Measurements from ENCODE around the gene POU6F2.
"Not testable (repeated sequence)": the region's sequence is repeated elsewhere in the genome, so short reads cannot be mapped to it uniquely, and the experiment has no call there.

The POU6F2 gene

DNA sequence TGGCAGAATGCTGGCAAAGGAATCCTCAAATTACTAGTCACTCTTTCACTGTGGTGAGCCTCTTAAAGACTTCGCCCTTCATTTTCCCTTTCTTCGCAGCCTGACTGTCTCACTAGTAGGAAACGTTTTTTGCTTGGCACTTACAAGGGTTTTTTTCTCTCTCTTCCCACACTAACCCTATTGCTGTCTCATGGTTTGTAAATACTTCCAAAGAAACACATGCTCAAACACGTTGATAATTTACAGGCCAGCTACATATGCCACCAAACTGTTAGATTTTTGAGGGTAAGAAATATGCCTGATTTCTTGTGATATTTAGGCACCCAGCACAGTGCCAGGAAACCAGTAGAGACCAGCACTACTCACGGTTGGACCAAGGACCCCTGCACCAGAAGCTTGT lies 340.2 kb downstream of the POU6F2 start:
- DNase-seq = no peak

GRCh38 chr7:39321245-39321644 lies 343.5 kb downstream of the POU6F2 start:
- DNase-seq = no peak

DNA sequence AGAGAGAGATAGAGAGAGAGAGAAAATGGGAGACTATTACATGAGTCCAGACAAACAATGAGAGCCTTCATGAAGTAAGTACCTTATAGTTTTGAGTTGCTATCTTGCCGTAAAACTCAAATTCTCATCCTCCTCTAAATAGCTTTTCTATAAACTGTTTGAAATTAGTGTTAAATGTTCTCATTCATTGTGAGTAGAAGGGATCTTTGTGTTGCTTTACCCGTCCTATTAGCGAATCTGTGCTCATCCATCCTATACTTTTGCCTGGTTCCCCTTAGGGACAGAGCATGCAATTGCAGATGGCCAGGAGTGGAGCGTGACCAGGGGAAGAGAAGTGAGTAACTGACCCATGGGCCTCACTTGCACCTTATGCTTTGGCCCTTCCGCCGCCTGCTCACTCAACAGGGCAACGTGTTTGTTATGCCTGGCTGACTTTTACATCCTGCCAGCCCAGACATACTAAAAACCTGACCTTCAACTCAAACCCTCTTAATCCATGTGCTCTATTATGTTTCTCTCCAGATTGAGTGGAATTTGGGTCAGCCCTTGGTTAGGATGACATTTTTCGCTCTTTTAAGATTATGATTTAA lies 344.3 kb downstream of the POU6F2 start:
- no peak for DNase-seq

DNA sequence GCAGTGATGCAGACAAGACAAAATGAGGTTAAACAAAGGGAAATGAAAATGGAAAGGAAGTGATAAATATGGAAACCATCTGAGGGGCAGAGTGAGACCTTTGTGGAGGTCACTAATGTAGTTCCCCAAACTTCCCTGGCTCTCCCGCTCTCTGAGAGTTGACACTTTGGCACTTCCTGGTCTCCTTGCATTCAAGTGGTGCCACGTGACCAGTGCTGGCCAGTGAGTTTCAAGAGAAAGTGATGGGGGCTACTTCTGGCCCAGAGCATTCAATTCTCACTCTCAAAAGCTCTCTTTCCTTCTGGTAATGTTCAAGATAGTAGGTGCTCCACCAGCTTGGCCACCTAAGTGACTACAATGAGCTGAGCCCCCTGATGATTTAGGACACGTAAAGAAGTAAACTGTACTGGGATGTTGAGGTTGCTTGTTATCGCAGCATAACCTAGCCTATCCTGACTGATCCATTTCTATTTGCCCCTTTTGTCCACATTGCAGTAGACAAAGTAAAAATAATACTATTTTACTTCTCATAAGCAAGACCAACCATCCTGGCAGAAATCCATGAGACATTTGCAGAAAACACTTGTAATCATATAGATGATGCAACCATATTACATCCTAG lies 346.5 kb downstream of the POU6F2 start:
- no peak for DNase-seq

DNA sequence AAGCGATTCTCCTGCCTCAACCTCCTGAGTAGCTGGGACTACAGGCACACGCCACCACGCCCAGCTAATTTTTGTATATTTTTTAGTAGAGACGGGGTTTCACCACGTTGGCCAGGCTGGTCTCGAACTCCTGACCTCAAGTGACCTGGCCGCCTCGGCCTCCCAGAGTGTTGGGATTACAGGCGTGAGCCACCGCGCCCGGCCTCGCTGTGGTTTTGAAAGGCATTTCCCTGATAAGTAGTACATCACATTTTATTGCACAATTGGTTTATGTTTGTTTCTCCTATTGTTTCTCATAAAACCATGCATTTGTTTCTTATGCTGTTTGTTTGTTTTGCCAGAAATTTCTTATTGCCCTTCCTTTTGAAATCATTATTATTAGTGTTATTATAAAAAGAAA lies 353.9 kb downstream of the POU6F2 start:
- not testable (repeated sequence) for DNase-seq

DNA sequence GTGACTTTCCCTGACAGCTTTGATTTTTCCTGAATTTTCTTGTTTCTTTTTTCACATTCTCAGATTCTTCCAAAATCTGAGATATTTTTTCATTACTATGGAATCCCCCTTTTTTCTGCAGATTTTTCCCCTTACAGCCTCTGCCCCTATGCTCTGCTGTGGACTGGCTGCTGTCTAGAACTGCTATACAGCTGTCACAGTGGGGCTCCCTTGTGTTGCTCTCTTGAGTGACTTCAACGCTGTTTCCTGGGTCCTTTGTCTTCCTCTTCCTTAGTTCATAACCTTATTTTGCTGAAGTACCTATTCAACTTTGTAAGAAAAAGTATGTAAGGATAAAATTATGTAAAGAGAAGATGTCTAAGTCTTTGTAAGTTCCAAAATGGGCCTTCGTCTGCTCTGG lies 354.4 kb downstream of the POU6F2 start:
- no peak for DNase-seq

- DNase-seq = no peak
Observed at GRCh38 chr7:39333701-39334100, 356.0 kb downstream of the POU6F2 start.

DNA sequence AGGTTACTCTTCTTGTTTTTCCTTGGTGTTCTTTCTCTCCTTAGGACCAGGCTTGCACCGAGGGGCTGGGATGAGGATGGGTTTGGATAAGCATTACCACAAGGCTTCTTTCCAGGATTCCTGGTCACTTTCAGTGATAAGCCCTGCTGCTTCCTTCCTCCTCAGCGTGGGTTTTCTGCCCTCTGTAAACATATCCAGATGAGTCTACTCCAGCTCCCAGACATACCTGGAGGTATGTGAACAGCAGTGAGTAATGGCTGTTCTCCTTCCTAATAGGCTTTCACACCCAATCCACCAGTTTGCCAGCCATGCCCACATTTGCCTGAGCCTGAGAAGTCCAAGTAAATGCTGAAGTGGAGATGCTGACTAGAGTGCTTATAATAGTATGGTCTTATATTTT lies 358.7 kb downstream of the POU6F2 start:
- no peak for DNase-seq

- no peak for DNase-seq
Observed at GRCh38 chr7:39338716-39339115, 361.0 kb downstream of the POU6F2 start.

DNA sequence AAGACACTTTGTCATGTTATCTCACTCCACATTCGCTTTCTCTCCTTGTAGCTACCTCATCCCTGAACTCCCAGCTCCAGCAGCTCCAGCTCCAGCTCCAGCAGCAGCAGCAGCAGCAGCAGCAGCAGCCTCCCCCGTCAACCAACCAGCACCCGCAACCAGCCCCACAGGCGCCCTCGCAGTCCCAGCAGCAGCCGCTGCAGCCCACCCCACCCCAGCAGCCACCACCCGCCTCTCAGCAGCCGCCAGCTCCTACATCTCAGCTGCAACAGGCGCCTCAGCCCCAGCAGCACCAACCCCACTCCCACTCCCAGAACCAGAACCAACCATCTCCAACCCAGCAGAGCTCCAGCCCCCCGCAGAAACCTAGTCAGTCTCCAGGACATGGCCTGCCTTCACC lies 361.9 kb downstream of the POU6F2 start:
- no peak for DNase-seq

DNA sequence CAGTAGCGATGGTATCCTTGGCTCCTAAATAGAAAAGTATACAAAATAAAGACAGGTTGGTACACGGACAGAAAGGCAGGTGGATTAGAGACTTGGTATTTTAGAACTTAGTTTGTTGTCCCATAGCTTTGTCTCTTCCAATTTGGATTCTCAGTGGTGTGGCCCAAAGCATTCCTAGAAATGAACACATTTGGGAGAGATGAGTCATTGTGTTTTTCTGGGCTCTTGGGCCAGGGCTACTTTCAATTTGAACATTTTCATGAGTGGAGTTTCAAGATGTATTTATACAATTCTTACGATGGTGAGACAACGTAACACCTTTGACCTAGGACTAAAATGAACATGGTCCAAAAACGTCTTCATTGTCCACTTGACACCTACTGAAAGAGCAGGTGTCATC lies 363.4 kb downstream of the POU6F2 start:
- DNase-seq = no peak

DNA sequence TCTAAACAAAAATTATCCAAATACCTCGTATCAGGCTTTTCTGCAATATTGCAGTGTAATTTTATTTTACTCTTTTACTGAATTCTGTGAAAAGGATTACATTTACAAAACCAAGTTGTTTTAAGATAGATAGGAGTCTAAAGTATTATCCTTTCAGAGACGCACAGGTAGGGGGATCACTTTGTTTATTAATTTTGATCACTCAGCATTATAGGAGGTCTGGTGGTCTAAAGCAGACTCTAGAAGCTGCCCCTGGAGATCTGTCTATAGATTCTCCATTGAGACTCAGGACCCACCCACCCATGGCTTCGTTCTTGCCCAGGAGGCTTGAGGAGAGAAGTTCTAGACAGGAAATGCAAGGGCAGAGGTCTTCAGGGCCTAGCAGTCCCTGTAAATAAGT lies 365.1 kb downstream of the POU6F2 start:
- no peak for DNase-seq

DNA sequence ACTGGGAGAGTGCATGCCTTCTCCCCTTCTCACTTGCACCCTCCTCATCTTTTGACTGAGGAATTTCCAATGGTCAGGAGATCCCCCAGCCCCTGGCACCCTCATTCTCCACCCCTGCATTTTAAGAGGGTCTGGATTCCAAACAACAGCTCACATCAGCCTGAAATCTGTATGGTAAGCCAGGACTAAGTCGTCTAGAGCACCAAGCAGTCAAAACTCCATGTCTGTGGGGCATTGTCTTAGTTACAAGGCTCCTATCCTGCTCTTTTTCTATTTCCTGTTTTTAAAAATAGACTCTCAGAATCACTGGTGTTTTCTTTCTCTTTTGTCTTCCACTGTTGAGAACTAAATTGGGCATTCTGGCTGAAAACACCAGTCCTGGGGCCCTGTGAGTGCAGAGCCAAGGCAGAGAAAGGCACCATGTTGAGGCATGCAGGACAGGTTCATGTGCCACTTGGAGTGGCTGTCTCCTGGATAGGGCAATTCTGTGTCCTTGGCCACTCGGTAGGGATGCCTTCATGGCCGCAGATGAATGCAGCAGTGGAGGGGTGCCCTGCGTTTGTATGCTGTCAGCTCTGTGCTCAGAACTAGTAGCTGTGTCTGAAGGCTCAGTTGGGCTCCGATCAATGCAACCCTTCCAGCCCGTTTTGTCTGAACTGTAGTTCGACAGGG lies 371.9 kb downstream of the POU6F2 start:
- no peak for DNase-seq

- DNase-seq = no peak
Observed at GRCh38 chr7:39353615-39354376, 376.1 kb downstream of the POU6F2 start.

GRCh38 chr7:39355664-39356063 lies 378.0 kb downstream of the POU6F2 start:
- no peak for DNase-seq

GRCh38 chr7:39356172-39356925 lies 378.6 kb downstream of the POU6F2 start:
- DNase-seq = no peak

GRCh38 chr7:39357648-39358047 lies 379.9 kb downstream of the POU6F2 start:
- DNase-seq = no peak

DNA sequence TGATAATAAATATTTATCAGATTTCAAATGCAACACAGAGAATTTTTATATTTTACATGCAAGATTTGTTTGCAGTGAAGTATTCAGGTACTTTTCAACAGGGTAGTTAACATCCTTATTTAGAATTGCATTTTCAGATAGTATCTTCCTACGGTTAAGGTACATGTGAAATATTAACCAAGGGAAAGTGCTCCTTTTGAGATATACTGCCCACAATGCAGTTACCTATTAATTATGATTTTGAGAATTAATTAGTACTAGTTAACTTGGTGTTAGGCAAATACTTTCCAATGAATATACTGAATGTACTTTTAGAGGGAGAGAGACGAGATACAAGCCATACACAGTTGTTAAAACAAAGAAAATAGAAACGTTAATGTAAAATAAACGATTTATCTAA lies 382.3 kb downstream of the POU6F2 start:
- no peak for DNase-seq

DNA sequence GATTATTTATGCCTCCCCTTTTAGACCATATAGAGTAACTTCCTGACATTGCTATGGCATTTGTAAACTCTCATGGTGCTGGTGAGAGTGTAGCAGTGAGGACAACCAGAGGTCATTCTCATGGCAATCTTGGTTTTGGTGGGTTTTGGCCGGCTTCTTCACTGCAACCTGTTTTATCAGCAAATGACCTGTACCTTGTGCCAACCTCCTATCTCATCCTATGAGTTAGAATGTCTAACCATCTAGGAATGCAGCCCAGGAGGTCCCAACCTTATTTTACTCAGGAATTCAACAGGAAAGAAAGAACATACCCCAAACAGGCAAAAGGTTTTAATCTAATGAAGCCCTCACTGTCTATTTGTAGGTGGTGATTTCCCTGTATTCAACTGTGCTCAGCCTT lies 383.1 kb downstream of the POU6F2 start:
- DNase-seq = no peak

- DNase-seq = no peak
Observed at GRCh38 chr7:39365751-39366295, 388.1 kb downstream of the POU6F2 start.

- no peak for DNase-seq
Observed at GRCh38 chr7:39367451-39367850, 389.7 kb downstream of the POU6F2 start.

DNA sequence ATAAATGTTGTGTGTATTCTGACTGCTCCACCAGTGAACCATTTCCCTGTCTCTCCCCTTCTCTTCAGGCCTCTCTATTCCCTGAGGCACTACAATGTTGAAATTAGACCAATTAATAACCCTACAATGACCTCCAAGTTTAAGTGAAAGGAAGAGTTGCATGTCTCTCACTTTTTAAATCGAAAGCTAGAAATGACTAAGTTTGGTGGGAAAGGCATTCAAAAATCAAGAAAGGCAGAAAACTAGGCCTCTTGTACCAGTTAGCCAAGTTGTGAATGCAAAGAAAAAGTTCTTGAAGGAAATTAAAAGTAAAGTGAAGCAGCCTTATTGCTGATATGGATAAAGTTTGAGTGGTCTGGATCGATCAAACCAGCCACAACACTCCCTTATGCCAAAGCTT lies 390.2 kb downstream of the POU6F2 start:
- DNase-seq = no peak

- DNase-seq = no peak
Observed at GRCh38 chr7:39372383-39372782, 394.7 kb downstream of the POU6F2 start.

Measured in activated CD4-positive, alpha-beta T cell treated with anti-CD3 and anti-CD28 coated beads for 4 hours (primary cell).